Osteoblast (primary cell): ENCODE measurements around the gene TOM1L2. TPM values are rescaled to one million over a fixed set of nuclear protein-coding genes. Genes with fewer than 3 reads are reported as not detected.
A peak's percentile ranks its signal among the peaks of the same experiment; 100 is the strongest.

Experiments used
- DNase-seq: peaks from one replicate; pipeline ENCODE4 v3.0.0; 2011; ENCODE audit warnings: low spot score, mixed read lengths; ENCODE audit not compliant: insufficient read length; ENCODE audit errors: missing footprints
- H2AFZ ChIP-seq: 2 replicates; pipeline ENCODE4 v1.6.0; 2011; ENCODE audit warnings: mild to moderate bottlenecking, low read length
- H3K27ac ChIP-seq: 2 replicates; pipeline ENCODE4 v1.5.1; 2011; ENCODE audit warnings: mild to moderate bottlenecking, low read depth, low read length, moderate library complexity
- H3K27me3 ChIP-seq: 2 replicates; pipeline ENCODE4 v1.6.0; 2012; ENCODE audit warnings: mild to moderate bottlenecking, control low read depth, inconsistent platforms, low read length, moderate library complexity; ENCODE audit not compliant: insufficient read depth
- H3K36me3 ChIP-seq: 2 replicates; pipeline ENCODE4 v1.5.1; 2011; ENCODE audit warnings: mild to moderate bottlenecking, low read length, control low read depth, moderate library complexity; ENCODE audit not compliant: insufficient read depth
- H3K4me1 ChIP-seq: 2 replicates; pipeline ENCODE4 v1.5.1; 2011; ENCODE audit warnings: mild to moderate bottlenecking, low read length, control low read depth, moderate library complexity; ENCODE audit not compliant: insufficient read depth
- H3K4me2 ChIP-seq: 2 replicates; pipeline ENCODE4 v1.6.0; 2011; ENCODE audit warnings: mild to moderate bottlenecking, low read length; ENCODE audit not compliant: insufficient read depth
- H3K4me3 ChIP-seq: fragments of 200-600 bp; sonication (generic); 3 replicates; pipeline ENCODE4 v1.5.1; 2012; ENCODE audit warnings: mild to moderate bottlenecking, low read length, inconsistent platforms; ENCODE audit not compliant: insufficient read depth
- H3K79me2 ChIP-seq: 2 replicates; pipeline ENCODE4 v1.6.0; 2012; ENCODE audit warnings: mild to moderate bottlenecking, low read length, control low read depth, inconsistent platforms; ENCODE audit not compliant: insufficient read depth
- H3K9me3 ChIP-seq: 2 replicates; pipeline ENCODE4 v1.5.1; 2011; ENCODE audit warnings: low read depth, low read length, control low read depth
- H4K20me1 ChIP-seq: 2 replicates; pipeline ENCODE4 v1.6.0; 2012; ENCODE audit warnings: mild to moderate bottlenecking, low read length, control low read depth; ENCODE audit not compliant: insufficient read depth
- total RNA-seq: library from RNA; depleted of rRNA; stranded (reverse); fragments of >200 nt; gene quantifications from 2 replicates; pipeline ENCODE4 v1.2.3, GENCODE V29; 2012
- TF ChIP-seq, protein P1 (sequence below): IDR thresholded peaks from 2 replicates; pipeline ENCODE4 v1.5.1; 2011; ENCODE audit warnings: mild to moderate bottlenecking, low read depth, low read length, moderate library complexity; ENCODE audit errors: extremely low read depth

The TOM1L2 gene
- total RNA-seq, 1 donor = 38.7 TPM

DNA sequence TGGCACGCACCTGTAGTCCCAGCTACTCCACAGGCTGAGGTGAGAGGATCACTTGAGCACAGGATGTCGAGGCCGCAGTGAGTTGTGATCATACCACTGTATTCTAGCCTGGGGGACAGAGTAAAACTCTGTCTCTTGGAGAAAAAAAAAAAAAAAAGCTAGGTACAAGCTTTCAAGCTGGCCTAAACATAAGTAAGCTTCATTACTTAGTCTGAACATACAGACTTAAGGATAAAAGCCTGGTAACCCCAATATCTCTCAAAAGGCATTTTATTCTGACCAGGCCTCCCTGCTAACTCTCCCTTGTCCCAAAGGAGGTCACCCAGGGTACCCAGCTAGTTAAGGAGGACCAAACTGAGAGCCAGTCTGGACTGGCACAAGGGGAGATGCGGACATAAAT is 46.2 kb downstream of the TOM1L2 start:
- Histone ChIP-seq H3K79me2 (peaks cover 68% of the 10 kb centered on the region), H3K36me3 (no peaks in the 10 kb centered on the region), H3K4me1 (peaks cover 66% of the 10 kb centered on the region), H4K20me1 (no peaks in the 10 kb centered on the region), H3K4me2 (no peak overlapping the region), H3K27me3 (no peaks in the 10 kb centered on the region), H2AFZ (no peak overlapping the region), H3K9me3 (no peaks in the 10 kb centered on the region), H3K4me3 (no peak overlapping the region), H3K27ac (no peak overlapping the region)
- TF ChIP-seq, protein P1, sequence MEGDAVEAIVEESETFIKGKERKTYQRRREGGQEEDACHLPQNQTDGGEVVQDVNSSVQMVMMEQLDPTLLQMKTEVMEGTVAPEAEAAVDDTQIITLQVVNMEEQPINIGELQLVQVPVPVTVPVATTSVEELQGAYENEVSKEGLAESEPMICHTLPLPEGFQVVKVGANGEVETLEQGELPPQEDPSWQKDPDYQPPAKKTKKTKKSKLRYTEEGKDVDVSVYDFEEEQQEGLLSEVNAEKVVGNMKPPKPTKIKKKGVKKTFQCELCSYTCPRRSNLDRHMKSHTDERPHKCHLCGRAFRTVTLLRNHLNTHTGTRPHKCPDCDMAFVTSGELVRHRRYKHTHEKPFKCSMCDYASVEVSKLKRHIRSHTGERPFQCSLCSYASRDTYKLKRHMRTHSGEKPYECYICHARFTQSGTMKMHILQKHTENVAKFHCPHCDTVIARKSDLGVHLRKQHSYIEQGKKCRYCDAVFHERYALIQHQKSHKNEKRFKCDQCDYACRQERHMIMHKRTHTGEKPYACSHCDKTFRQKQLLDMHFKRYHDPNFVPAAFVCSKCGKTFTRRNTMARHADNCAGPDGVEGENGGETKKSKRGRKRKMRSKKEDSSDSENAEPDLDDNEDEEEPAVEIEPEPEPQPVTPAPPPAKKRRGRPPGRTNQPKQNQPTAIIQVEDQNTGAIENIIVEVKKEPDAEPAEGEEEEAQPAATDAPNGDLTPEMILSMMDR = no peak
- DNase-seq = no peak

DNA sequence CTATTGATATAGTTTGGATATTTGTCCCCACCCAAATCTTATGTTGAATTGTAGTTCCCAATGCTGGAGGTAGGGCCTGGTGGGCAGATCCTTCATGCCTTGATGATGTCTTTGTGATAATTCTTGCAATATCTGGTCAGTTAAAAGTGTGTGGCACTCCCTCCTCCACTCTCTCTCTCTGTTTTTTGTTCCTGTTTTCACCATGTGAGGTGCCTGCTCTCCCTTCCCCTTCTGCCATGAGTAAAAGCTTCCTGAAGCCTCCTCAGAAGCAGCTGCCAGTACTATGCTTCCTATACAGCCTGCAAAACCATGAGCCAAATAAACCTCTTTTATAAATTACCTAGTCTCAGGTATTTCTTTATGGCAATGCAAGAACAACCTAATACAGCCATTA is 47.3 kb downstream of the TOM1L2 start:
- Histone ChIP-seq H3K9me3 (no peaks in the 10 kb centered on the region), H3K79me2 (peaks cover 63% of the 10 kb centered on the region), H3K27me3 (no peaks in the 10 kb centered on the region), H3K36me3 (no peaks in the 10 kb centered on the region), H4K20me1 (no peaks in the 10 kb centered on the region), H2AFZ (no peak overlapping the region), H3K4me1 (peaks cover 66% of the 10 kb centered on the region), H3K4me3 (no peak overlapping the region), H3K4me2 (no peak overlapping the region), H3K27ac (peak overlapping the region; percentile 42)
- DNase-seq = no peak
- TF ChIP-seq, protein P1 = no peak

GRCh38 chr17:17924131-17924856 is 47.9 kb downstream of the TOM1L2 start:
- no peaks in the 10 kb centered on the region for H3K36me3 ChIP-seq
- no peaks in the 10 kb centered on the region for H3K27me3 ChIP-seq
- DNase-seq = no peak
- peak overlapping the region; percentile 7 for H3K4me2 ChIP-seq
- peaks cover 68% of the 10 kb centered on the region for H3K79me2 ChIP-seq
- no peaks in the 10 kb centered on the region for H3K9me3 ChIP-seq
- H3K27ac ChIP-seq = peak overlapping the region; percentile 42
- no peak overlapping the region for H2AFZ ChIP-seq
- peaks cover 66% of the 10 kb centered on the region for H3K4me1 ChIP-seq
- no peak overlapping the region for H3K4me3 ChIP-seq
- no peaks in the 10 kb centered on the region for H4K20me1 ChIP-seq
- TF ChIP-seq, protein P1 = no peak

DNA sequence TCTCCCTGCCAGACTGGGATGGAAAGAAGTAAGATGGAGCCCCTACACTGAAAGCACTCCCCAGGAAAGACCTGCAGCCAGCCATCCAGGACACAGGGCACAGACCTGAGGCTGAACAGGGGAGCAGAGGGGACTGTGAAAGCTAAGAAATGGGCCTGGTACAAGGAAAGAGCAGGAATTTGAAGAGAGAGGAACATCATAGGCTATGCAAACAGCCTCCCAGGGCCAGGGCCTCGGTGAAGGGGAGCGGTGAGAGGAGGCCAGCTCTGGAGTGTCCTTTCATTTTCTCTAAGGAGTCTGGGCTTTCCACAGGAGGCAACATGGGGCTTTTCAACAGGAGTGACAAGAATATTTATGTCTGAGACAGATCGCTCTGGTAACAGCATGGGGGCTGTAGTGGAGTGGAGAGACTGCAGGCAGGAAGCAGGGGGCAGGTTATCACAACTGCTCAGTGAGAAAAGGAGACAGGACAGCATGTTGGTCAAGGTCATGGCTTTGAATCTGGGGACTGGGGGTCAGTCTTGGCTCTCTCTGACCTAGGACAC is 50.1 kb downstream of the TOM1L2 start:
- H3K36me3 ChIP-seq = no peaks in the 10 kb centered on the region
- peaks cover 56% of the 10 kb centered on the region for H3K4me1 ChIP-seq
- peaks cover 59% of the 10 kb centered on the region for H3K79me2 ChIP-seq
- TF ChIP-seq, protein P1 = no peak
- no peaks in the 10 kb centered on the region for H3K27me3 ChIP-seq
- H3K4me2 ChIP-seq = peak overlapping the region; percentile 10
- H3K9me3 ChIP-seq = no peaks in the 10 kb centered on the region
- H3K4me3 ChIP-seq = no peak overlapping the region
- DNase-seq = no peak
- H3K27ac ChIP-seq = peak overlapping the region; percentile 44
- peaks cover 10% of the 10 kb centered on the region for H4K20me1 ChIP-seq
- no peak overlapping the region for H2AFZ ChIP-seq
